ENCODE data around the gene NLRC4. TPM values are rescaled to one million over a fixed set of nuclear protein-coding genes. Genes with fewer than 3 reads are reported as not detected.
"Not testable (repeated sequence)": the region's sequence is repeated elsewhere in the genome, so short reads cannot be mapped to it uniquely, and the experiment has no call there.

Gene NLRC4
- total RNA-seq, 1 donor from 2014 or later: not detected

DNA sequence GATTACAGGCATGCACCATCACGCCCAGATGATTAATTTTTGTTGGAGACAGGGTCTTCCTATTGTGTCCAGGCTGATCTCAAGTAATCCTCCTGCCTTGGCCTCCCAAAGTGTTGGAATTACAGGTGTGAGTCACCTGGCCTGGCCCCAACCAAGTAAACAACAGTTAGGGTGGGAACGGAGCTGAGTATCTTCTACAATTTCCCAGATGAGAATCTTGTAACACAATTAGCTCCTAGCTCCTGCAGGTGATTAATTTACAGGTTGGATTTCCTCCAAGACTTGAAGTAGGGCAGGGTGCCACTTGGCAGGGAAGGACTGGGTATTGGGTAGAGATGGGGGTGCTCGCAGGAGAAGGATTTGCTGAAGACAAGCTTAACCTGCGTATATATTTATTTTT is 17.8 kb downstream of the NLRC4 start:
- DNase-seq (ENCODE audit: extremely low read depth, low read depth, low spot score): no peak

DNA sequence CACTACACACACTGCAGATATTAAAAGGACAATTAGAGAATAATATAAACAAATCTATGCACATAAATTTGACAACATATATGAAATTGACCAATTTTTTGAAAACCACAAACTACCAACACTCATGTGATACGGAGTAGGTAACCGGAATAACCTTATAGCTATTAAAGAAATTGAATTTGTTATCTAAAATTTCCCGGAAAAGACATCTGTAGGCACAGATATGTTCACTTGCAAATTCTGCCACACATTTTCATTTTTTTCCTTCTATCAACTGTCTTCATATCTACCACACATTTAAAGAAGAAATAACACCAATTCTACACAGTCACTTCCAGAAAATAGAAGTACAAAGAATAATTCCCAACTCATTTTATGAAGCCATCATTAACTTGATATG is 22.4 kb downstream of the NLRC4 start:
- no peak for DNase-seq (ENCODE audit: extremely low read depth, low read depth, low spot score)

DNA sequence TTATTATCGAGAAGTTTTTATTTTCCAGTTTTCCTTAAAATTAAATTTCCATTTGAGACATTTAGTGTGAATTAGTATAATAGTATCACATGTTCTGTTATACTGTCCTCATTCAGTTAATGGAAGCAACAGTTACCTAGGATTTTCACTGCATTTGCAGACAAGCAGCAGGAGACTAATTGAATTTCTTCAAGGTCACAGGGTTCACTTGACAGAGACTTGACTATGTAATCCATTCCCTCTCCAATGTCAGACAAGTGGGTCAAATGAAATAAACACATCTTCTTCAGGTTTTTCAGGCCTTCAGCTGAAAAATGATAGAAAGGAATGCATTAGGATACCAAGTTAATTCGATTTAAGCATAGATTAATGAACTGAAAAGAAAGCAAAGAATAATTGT is 26.7 kb downstream of the NLRC4 start:
- no peak for DNase-seq (ENCODE audit: extremely low read depth, low read depth, low spot score)

DNA sequence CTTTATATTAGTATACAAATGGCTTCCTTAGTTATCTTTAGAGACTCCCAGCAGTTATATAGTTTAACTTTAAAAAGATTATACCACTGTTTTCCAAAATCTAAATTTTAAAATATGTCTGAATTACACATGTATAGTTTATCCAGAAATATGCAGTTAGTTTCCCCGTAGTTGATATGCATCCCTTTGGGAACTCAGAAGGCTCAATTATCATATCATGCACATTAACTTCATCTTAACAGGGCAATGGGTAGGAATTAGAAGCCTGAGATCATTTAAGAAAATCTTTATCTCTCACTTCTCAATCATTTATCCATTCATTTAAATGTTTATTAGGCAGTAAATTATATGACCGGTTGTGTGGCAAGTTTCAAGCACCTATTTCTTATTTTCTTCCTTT is 27.2 kb downstream of the NLRC4 start:
- no peak for DNase-seq (ENCODE audit: extremely low read depth, low read depth, low spot score)

DNA sequence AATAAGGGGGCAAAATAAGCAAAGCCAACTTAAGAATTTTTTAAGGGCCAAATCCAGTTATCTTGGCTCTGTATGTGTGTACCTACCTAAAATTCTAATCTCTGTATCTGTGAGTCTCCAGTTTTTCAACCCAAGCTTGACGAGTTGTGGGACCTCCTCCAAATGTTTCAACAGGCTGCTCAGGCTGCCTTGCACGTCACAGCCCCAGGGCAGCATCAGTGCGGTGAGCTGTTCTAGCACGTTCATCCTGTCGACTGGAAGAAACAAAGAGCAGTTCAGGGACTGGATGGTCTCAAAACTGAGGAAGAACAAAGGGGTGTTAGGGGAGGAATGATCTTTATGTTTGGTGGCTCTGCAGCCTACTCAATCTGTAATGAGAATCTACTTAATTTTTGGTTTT is 29.4 kb downstream of the NLRC4 start:
- DNase-seq (ENCODE audit: extremely low read depth, low read depth, low spot score): no peak

DNA sequence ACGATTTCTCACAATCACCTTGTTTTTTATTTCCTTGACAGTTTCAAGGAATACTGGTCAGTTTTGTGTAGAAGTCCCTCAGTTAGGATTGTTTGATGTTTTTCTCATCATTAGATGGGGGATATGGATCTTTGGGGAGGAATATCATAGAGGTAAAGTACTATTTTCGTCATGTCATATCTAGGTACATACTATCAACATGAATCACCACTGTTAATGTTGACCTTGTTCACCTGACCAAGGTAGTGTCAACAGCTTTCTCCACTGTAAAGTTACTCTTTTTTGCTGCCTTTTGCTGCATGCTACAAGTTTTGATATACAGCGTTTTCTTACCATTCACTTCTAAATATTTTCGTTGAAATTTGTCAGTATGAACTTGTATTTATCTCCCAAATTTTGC is 32.7 kb downstream of the NLRC4 start:
- no peak for DNase-seq (ENCODE audit: extremely low read depth, low read depth, low spot score)

DNA sequence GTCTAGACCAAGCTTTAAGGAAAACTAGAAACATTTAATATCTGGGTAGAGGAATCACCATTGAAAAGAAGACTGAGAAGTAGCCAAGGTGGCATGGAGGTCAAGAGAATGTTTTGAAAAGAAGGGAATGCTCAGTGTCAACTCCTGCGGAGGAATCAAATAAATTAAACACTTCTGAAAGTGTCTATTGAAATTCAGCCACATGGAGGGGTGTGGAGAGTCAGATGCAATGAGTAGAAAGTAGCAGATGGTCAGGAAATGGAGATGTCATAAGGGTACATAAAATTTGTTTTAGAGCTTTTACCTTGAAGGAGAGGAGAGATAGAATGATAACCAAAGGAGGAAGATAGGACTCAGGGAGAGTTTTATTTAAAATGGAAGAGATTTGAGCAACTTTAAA is 35.1 kb downstream of the NLRC4 start:
- no peak for DNase-seq (ENCODE audit: extremely low read depth, low read depth, low spot score)

DNA sequence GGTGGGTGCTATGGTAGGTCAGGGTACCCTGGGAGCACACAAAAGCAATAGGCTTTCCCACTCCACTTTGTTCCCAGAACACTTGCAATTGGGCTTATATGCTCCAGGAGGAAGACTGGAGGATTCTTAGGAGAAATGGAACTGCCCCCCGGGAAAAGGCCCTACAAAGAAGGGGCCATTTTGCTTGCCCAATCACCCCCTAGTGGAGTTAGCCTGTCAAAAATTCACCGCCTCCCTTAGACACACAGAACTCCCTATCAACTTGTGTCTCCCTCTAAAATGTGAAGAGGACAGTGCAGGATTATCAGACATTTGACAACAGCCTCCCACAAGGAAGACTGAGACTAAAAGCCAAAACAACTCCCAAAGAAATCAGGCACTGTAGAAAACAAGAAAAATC is 36.5 kb downstream of the NLRC4 start:
- DNase-seq (ENCODE audit: extremely low read depth, low read depth, low spot score): no peak

DNA sequence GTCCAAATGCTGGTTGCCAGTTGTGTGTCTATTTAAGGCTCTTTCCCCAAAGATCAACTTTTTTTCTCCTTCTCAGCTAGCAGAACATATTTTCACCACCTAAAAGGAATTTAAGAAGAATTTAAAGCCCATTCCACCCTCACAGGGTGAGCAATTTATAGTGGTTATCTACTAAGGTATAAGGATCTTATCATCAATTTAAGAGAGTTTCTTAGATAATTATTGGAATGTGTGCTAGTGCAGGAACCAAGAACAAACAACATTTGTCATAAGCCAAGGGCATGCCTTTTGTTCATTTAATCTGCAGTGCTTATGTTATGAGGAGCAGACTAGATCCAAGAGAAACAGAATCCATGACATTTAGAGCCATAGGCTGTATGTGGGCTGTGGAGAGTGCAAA is 37.2 kb downstream of the NLRC4 start:
- no peak for DNase-seq (ENCODE audit: extremely low read depth, low read depth, low spot score)

DNA sequence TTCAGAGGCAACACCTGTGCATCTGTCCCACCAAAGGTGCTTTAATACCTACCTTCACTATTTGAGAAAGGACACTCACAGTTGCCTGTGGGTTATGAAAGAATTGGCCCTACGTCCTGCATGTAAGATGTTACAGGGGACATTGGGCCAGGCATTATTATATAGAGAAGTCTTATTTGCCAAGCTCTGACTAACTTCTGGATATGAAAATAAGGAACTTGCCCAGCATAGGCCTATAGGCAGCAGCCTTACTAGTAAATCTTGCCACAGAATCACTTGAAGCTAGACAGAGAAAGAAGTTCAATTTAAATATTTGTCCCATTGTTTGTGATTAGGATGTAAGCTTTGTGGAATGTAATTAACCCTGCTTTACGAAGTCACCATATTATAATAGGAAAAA is 41.7 kb downstream of the NLRC4 start:
- DNase-seq (ENCODE audit: extremely low read depth, low read depth, low spot score): no peak

DNA sequence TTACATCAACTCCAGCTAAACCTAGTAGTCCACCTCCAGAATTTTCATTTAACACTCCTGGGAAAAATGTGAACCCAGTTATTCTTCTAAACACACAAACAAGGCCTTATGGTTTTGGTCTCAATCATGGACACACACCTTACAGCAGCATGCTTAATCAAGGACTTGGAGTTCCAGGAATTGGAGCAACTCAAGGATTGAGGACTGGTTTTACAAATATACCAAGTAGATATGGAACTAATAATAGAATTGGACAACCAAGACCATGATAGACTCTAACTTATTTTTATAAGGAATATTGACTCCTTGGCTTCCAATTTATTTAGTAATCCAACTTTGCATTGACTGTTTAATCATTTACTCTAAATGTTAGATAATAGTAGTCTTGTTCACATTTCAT is 44.2 kb downstream of the NLRC4 start:
- DNase-seq (ENCODE audit: extremely low read depth, low read depth, low spot score): no peak

DNA sequence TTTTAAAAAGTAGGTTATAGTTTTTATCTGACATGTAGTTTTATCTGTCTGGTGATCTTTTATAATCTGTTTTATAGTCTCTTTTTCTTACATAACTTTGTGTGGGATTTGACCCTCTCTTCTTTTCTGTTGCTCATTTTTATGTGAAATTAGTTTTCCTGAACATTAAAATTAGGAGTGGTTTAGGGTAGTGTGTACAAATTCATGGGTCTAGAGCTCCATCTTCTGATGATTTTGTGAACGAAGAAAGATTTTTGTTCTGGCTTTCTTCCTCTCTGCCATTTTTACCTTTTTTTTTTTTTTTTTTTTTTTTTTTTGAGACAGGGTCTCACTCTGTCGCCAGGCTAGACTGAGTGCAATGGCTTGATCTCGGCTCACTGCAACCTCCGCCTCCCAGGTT is 52.4 kb downstream of the NLRC4 start:
- no peak for DNase-seq (ENCODE audit: extremely low read depth, low read depth, low spot score)

DNA sequence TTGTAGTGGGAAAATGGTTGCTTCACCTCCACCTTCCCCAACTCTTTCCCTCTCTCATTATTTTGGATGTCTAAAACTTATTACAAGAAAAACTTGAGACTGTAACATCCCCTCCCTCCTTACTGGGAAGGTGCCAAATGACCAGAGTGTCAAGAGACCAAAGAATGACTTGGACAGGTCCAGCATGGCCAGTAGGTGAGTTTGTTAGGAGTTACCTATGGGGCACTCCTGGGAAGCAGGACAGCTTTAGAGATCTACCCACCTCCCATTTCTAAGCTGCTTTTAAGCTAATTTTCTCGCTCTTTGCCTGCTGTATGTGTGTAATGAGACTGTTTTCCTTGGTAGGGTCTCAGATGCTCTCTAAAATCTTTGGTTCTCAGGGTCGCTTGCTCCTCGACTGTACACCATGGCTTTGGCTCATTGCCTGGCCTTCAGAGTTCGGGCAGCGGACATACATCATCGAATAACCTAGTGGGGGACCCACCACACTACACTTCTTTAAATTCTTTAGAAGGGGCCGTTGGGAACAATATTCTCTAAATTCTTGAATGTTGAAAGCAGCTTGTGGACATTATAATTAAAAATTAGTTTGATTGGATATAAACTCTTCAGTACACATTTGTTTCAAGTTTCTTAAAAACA is 53.8 kb downstream of the NLRC4 start:
- no peak for DNase-seq (ENCODE audit: extremely low read depth, low read depth, low spot score)

DNA sequence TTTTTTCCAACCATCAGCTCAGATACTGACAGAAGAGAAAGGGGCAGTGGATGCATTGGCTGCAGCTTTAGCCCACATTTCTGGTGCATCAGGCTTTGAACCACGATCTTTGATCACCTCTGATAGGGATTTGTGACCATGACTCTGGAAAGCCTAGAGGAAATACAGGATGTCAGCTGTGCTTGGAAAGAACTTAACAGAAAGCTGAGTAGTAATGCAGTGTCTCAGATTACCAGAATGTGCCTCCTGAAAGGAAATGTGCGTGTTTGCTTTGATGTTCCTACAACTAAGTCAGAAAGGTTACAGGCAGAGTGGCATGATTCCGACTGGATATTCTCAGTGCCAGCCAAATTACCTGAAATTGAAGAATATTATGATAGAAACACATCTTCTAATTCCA is 61.3 kb downstream of the NLRC4 start:
- DNase-seq (ENCODE audit: extremely low read depth, low read depth, low spot score): not testable (repeated sequence)

DNA sequence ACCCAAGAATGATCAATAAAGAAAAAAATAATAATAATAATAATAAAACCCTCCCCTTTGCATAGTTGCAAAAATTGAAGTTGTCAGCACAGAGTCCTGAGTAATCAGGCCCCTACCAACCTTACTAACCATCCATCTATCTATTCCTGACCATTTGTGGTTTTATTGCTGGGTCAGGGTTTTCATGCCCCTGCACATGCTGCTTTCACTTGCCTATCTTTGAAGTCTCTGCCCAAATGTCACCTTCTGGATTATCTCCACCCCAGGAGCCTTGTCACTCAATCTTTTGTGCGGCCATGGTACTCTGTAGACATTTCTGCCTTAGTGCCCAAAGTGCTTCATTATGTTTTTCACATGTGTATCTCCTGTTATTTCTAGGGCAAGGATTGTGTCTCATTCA is 63.9 kb downstream of the NLRC4 start:
- DNase-seq (ENCODE audit: extremely low read depth, low read depth, low spot score): no peak

DNA sequence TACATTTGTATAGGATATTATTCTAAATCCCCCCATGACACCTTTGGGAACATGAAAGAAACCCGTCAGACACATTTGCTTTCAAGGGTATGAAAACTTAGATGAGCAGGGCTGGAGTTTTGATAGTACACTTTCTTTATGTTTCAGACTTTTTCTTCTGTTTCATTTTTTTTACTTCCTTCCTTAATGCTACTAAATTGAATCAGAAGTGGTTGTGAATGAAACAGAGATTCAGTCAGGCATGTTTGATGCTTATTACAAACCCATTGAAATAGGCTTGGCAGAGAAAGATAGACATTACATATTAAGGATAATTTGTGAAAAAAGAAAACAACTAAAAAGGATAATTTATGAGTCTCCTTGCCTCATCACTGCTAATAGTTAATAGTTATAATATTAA is 72.3 kb downstream of the NLRC4 start:
- no peak for DNase-seq (ENCODE audit: extremely low read depth, low read depth, low spot score)

DNA sequence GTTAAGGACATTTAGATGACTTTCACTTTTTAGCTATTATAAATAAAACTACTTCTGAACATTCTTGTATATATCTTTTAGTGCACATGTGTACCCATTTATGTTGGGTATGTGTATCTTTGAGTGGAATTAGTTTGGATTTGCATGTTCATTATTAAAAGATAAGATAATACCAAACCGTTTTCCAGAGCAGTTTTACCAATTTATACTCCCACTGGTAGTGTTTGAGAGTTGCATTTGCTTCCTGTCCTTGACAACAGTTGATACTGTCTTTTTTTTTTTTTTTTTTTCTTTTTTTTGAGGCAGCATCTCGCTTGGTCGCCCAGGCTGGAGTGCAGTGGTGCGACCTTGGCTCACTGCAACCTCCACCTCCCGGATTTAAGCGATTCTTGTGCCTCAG is 75.7 kb downstream of the NLRC4 start:
- no peak for DNase-seq (ENCODE audit: extremely low read depth, low read depth, low spot score)

DNA sequence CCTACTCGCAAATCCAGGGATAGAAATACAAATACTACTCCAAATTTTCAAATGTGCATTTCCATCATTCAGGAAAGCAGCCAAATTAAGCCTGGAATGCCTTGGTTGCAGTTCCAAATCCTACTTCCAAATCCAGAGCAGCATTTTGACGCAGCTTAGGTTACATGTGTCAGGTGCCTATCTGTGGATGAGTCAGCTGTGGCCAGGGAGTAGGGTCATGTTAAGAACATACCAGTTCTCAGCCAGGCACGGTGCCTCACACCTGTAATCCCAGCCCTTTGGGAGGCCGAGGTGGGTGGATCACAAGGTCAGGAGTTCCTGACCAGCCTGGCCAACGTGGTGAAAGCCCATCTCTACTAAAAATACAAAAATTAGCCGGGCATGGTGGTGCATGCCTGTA is 82.0 kb downstream of the NLRC4 start:
- no peak for DNase-seq (ENCODE audit: extremely low read depth, low read depth, low spot score)

Other genes starting within 250 kb of the NLRC4 start
- gene DPY30, start 225.1 kb downstream of the NLRC4 start, total RNA-seq: 61.7 and 68.7 TPM in 2 replicates
- 18.3 and 19.9 TPM in 2 replicates for gene SPAST, start 201.3 kb downstream of the NLRC4 start, total RNA-seq
- 14.7 and 16.4 TPM in 2 replicates for gene SLC30A6, start 99.0 kb downstream of the NLRC4 start, total RNA-seq
- gene YIPF4, start 13.0 kb upstream of the NLRC4 start, total RNA-seq: 16.0 and 17.3 TPM in 2 replicates
- 64.1 and 113 TPM in 2 replicates for gene BIRC6, start 92.1 kb upstream of the NLRC4 start, total RNA-seq

Data from glomerular endothelial cell (primary cell).